Heart left ventricle (tissue), 16 donors: Measurements from ENCODE around the gene FAM83E. TPM values are rescaled to one million over a fixed set of nuclear protein-coding genes. Genes with fewer than 3 reads are reported as not detected.

Experiments used
- ATAC-seq, 4 donors: fragments of 200-7000 bp; cut with Tn5 transposase; one replicate each; pipeline ENCODE4 v1.9.1; 2020 to 2022; ENCODE audit warnings: moderate library complexity in 4 of 4, mild to moderate bottlenecking in 3 of 4, moderate number of reproducible peaks in 1 of 4
- DNase-seq, 5 donors: peaks; one replicate each; pipeline ENCODE4 v3.0.0-alpha.2; 2020
- H3K27ac ChIP-seq, 12 donors: fragments of 200-600 bp; sonication (generic) in 4 of 12; one replicate each; pipeline versions ENCODE4 v1.5.0 to v1.8.0; 2016 to 2022; ENCODE audit warnings: mild to moderate bottlenecking in 2 of 12
- H3K27me3 ChIP-seq, 9 donors: fragments of 200-600 bp; sonication (generic) in 2 of 9; one replicate each; pipeline versions ENCODE4 v1.5.1 to v1.8.0; 2016 to 2022; ENCODE audit warnings: mild to moderate bottlenecking in 3 of 9
- H3K36me3 ChIP-seq, 9 donors: fragments of 200-600 bp; sonication (generic) in 2 of 9; one replicate each; pipeline versions ENCODE4 v1.5.0 to v1.8.0; 2018 to 2022; ENCODE audit warnings: mild to moderate bottlenecking in 2 of 9
- H3K4me1 ChIP-seq, 12 donors: fragments of 200-600 bp; sonication (generic) in 4 of 12; one replicate each; pipeline versions ENCODE4 v1.5.0 to v1.8.0; 2016 to 2022; ENCODE audit warnings: mild to moderate bottlenecking in 3 of 12
- H3K4me3 ChIP-seq, 12 donors: fragments of 200-600 bp; sonication (generic) in 4 of 12; one replicate each; pipeline versions ENCODE4 v1.5.0 to v1.8.0; 2017 to 2022; ENCODE audit warnings: mild to moderate bottlenecking in 9 of 12, moderate library complexity in 4 of 12
- H3K9me3 ChIP-seq, 12 donors: fragments of 200-600 bp; sonication (generic) in 4 of 12; one replicate each; pipeline versions ENCODE4 v1.5.0 to v1.8.0; 2016 to 2022; ENCODE audit warnings: mild to moderate bottlenecking in 1 of 12
- CTCF ChIP-seq, 12 donors: fragments of 200-600 bp; sonication (generic) in 4 of 12; IDR thresholded peaks; one replicate each; pipeline versions ENCODE4 v1.5.0 to v1.8.0; 2018 to 2022; ENCODE audit warnings: antibody characterized with exemption in 12 of 12, mild to moderate bottlenecking in 5 of 12
- POLR2A ChIP-seq, 2 donors: fragments of 450-650 bp; IDR thresholded peaks; one replicate each; pipeline ENCODE4 v1.6.1; 2017; ENCODE audit warnings: antibody characterized with exemption in 2 of 2, mild to moderate bottlenecking in 2 of 2, moderate library complexity in 2 of 2
- WGBS, 4 donors: extraction: QIAGEN DNeasy Blood & Tissue Kit in 2 of 4; methylation state at CpG; one replicate each; pipeline versions ENCODE4 v1.1.5 to v1.1.7; 2013 to 2018; 5-methylcytosine and 5-hydroxymethylcytosine counted together
- intact Hi-C, 10 donors: fragments of 100-400 bp; cut with DNase I; formaldehyde crosslinking; loops; one replicate each; pipeline versions ENCODE4 v1.11.1 to v1.14.2; 2022
- polyA plus RNA-seq, 2 donors: library from polyadenylated mRNA; stranded (reverse); fragments of 200-250 nt; gene quantifications; one replicate each; pipeline ENCODE4 v1.2.3, GENCODE V29; 2013
- total RNA-seq, 9 donors: library from RNA; depleted of rRNA in 2 of 9; stranded (reverse); fragments of >200 nt in 2 of 9; fragmentation: NEBNext Ultra II Directional in 3 of 9; extraction: Animal tissue kit (Norgen Biotek cat#: 25700) in 3 of 9; gene quantifications; one replicate each; pipeline versions ENCODE4 v1.1.0 to v1.2.4, GENCODE V29; 2016 to 2023
- donor health status: ischemic (EF 13 %, LVEDD 7.1; RV severe dilation, severe dysfunction).
- donor health status: healthy with polysubstance abuse.
- donor health status: DM: no; HTN: yes; CAD: no.
- donor health status: DM: no; HTN: no; CAD: no.
- donor health status: ischemic (EF 25% LVEDD 6.9; RV normal size, moderate dysfunction).
- donor health status: ischemic (EF 25% LVEDD 5.7; RV mildly dilated, moderate dysfunction).
- donor health status: healthy.
- donor health status: DM: yes; HTN: yes; CAD: no.
- donor health status: ischemic (EF 35%, LVEDD 5.7; RV mildly dilated, moderate dysfunction).
- donor health status: nonischemic (EF 11% LVEDD 7.7; RV severe dilation, severe dysfunction).
- donor health status: DM: yes; HTN: yes; CAD: no.
- donor health status: PGD.
- donor health status: ischemic (EF 29% LVEDD 5.4; RV normal size, mild dysfunction).
- donor health status: nonischemic (EF 23%, LVEDD 6.1; RV moderate dilation, normal function).

Gene FAM83E
- total and polyA plus RNA-seq, 11 donors, result 0.14 TPM; not detected in 10

GRCh38 chr19:48637449-48637947 is 22.6 kb upstream of the FAM83E start:
- Histone ChIP-seq H3K4me1 (peaks cover 16 to 54% (median 36%) of the 10 kb centered on the region in 12 donors), H3K27ac (peak overlapping the region; percentile 85 to 100 (median 96)), H3K4me3 (peak overlapping the region; percentile 19 to 93 (median 78)), H3K27me3 (no peaks in the 10 kb centered on the region), H3K9me3 (no peaks in the 10 kb centered on the region), H3K36me3 (peaks cover 0 to 11% (median 1%) of the 10 kb centered on the region in 9 donors)
- peak; percentile 78 to 87 (median 84) for ATAC-seq
- intact Hi-C loops, result loop anchor here in 1 of 10 donors (2.0 to 5.0 kb wide), 2 partner anchors 19 to 335 kb away; partner anchors contain the start of genes RPL18 and SPHK2
- TF ChIP-seq CTCF (IDR thresholded peaks at IDR 0.05) (no peak), POLR2A (IDR thresholded peaks at IDR 0.05) (no peak)
- WGBS, 4 donors, result 0 to 1% (median 1%) methylated on average over 10 to 38 of the region's 38 CpGs
- DNase-seq, result peak; percentile 100

GRCh38 chr19:48636859-48637448 is 22.1 kb upstream of the FAM83E start, which contains the start of gene DBP:
Gene DBP (minus strand): TSS chr19:48637379. CDS start chr19:48636994, 385 bp downstream.
- peak within 1 kb of the TSS; percentile 19 to 93 (median 78) for H3K4me3 ChIP-seq
- no peaks in the 10 kb centered on the region for H3K27me3 ChIP-seq
- peak within 1 kb of the TSS; percentile 85 to 100 (median 96) for H3K27ac ChIP-seq
- peaks cover 0 to 17% (median 3%) of the 10 kb centered on the region in 9 donors for H3K36me3 ChIP-seq
- ATAC-seq, result peak in 3 of 4 donors; percentile 1 to 6 (median 3)
- WGBS, 4 donors, result 0 to 3% (median 0%) methylated on average over 8 to 40 of the region's 40 CpGs
- intact Hi-C loops, result loop anchor here in 1 of 10 donors (2.0 to 5.0 kb wide), 2 partner anchors 18 to 335 kb away; partner anchors contain the start of genes RPL18 and SPHK2
- TF ChIP-seq CTCF (IDR thresholded peaks at IDR 0.05) (peak in 5 of 12 donors; percentile 8 to 31 (median 24)), POLR2A (IDR thresholded peaks at IDR 0.05) (no peak)
- H3K9me3 ChIP-seq, result no peaks in the 10 kb centered on the region
- DNase-seq, result peak in 3 of 5 donors; percentile 50 to 75 (median 73)
- peaks cover 16 to 57% (median 41%) of the 10 kb centered on the region in 12 donors for H3K4me1 ChIP-seq

- peak overlapping the region; percentile 48 to 100 (median 96) for H3K27ac ChIP-seq
- no peak for ATAC-seq
- peak in 3 of 5 donors; percentile 69 to 79 (median 72) for DNase-seq
- no peaks in the 10 kb centered on the region for H3K27me3 ChIP-seq
- H3K9me3 ChIP-seq, result no peaks in the 10 kb centered on the region
- H3K4me1 ChIP-seq, result peaks cover 16 to 64% (median 46%) of the 10 kb centered on the region in 12 donors
- intact Hi-C loops, result loop anchor here in 1 of 10 donors (2.0 to 5.0 kb wide), 2 partner anchors 17 to 336 kb away; partner anchors contain the start of genes RPL18 and SPHK2
- no peak for TF ChIP-seq POLR2A (IDR thresholded peaks at IDR 0.05)
- no peak for TF ChIP-seq CTCF (IDR thresholded peaks at IDR 0.05)
- H3K36me3 ChIP-seq, result peaks cover 0 to 24% (median 3%) of the 10 kb centered on the region in 9 donors
- peak overlapping the region; percentile 19 to 93 (median 78) for H3K4me3 ChIP-seq
- 1 to 3% (median 2%) methylated on average over 30 to 35 of the region's 35 CpGs for WGBS, 4 donors
Observed at GRCh38 chr19:48635966-48636858, 21.3 kb upstream of the FAM83E start.
